H1 (cell line): ENCODE measurements around the gene API5. TPM values are rescaled to one million over a fixed set of nuclear protein-coding genes. Genes with fewer than 3 reads are reported as not detected.

ENCODE experiments used
- CTCF ChIA-PET: fragments of 300-600 bp; sonication (Branson Sonifier 250); formaldehyde crosslinking; loops from one replicate; lab custom pipeline; 2021; ENCODE audit not compliant: partially characterized antibody; lab: Charles Lee
- POLR2A ChIA-PET: fragments of 300-600 bp; sonication (Branson Sonifier 250); formaldehyde crosslinking; loops from one replicate; lab custom pipeline; 2021; ENCODE audit warnings: inconsistent platforms; ENCODE audit not compliant: partially characterized antibody; lab: Charles Lee
- DNase-seq, 2 experiments: peaks; one replicate each; pipeline versions ENCODE4 v3.0.0 to v3.0.0-alpha.2; 2010 to 2022; ENCODE audit warnings: low spot score in 2 of 2, low read depth in 1 of 2, mixed read lengths in 1 of 2
- FAIRE-seq: peaks from 2 replicates; lab custom pipeline; 2011; peaks lifted over from hg19 to GRCh38; lab: Jason Lieb, UNC
- H2AFZ ChIP-seq: 2 replicates; pipeline ENCODE4 v1.8.1; 2012; ENCODE audit warnings: low read length, inconsistent platforms
- H2AK5ac ChIP-seq: 2 replicates; pipeline ENCODE4 v1.6.1; 2013; ENCODE audit warnings: low read depth, low read length
- H2BK120ac ChIP-seq: replicated peaks from 2 replicates; pipeline ENCODE3; 2013; ENCODE audit warnings: low read depth, low read length, inconsistent platforms
- H2BK12ac ChIP-seq: 2 replicates; pipeline ENCODE4 v1.6.1; 2013; ENCODE audit warnings: low read depth, low read length
- H2BK15ac ChIP-seq: 2 replicates; pipeline ENCODE4 v1.6.1; 2013; ENCODE audit warnings: low read length
- H2BK20ac ChIP-seq: 2 replicates; pipeline ENCODE4 v1.6.1; 2013; ENCODE audit warnings: low read length
- H2BK5ac ChIP-seq: 2 replicates; pipeline ENCODE4 v1.6.1; 2013; ENCODE audit warnings: low read depth, low read length
- H3K14ac ChIP-seq: 2 replicates; pipeline ENCODE4 v1.6.1; 2013; ENCODE audit warnings: inconsistent platforms; ENCODE audit not compliant: insufficient read length
- H3K18ac ChIP-seq: 2 replicates; pipeline ENCODE4 v1.6.1; 2013; ENCODE audit warnings: low read length; ENCODE audit errors: extremely low read depth
- H3K23ac ChIP-seq: 2 replicates; pipeline ENCODE4 v1.6.1; 2013; ENCODE audit warnings: inconsistent platforms; ENCODE audit not compliant: insufficient read length
- H3K23me2 ChIP-seq: 2 replicates; pipeline ENCODE4 v1.6.1; 2013; ENCODE audit warnings: low read depth, low read length
- H3K27ac ChIP-seq: 2 replicates; pipeline ENCODE4 v1.6.1; 2011; ENCODE audit warnings: low read depth, low read length, inconsistent platforms
- H3K27me3 ChIP-seq, 4 experiments: replicated peaks in 1 of 4; 1 replicate in 1 of 4; 2 replicates in 3 of 4; pipeline versions ENCODE4 v1.6.1 to v1.8.1; 2011 to 2013; ENCODE audit warnings: low read length in 3 of 4, mild to moderate bottlenecking in 3 of 4, inconsistent platforms in 2 of 4, mixed read lengths in 2 of 4, moderate library complexity in 1 of 4; ENCODE audit not compliant: control insufficient read depth in 3 of 4, insufficient read depth in 3 of 4; ENCODE audit errors: extremely low read depth in 1 of 4
- H3K36me3 ChIP-seq, 4 experiments: 2 replicates each; pipeline versions ENCODE4 v1.6.1 to v1.8.1; 2011 to 2013; ENCODE audit warnings: mild to moderate bottlenecking in 4 of 4, low read length in 3 of 4, moderate library complexity in 2 of 4, control low read depth in 1 of 4, inconsistent platforms in 1 of 4; ENCODE audit not compliant: insufficient read depth in 4 of 4, control insufficient read depth in 2 of 4
- H3K4ac ChIP-seq: replicated peaks from 2 replicates; pipeline ENCODE3; 2013; ENCODE audit warnings: low read length, low read depth, mixed read lengths, inconsistent platforms; ENCODE audit not compliant: insufficient read length
- H3K4me1 ChIP-seq, 4 experiments: replicated peaks in 1 of 4; 1 replicate in 1 of 4; 2 replicates in 3 of 4; pipeline versions ENCODE4 v1.6.1 to v1.8.1; 2011 to 2013; ENCODE audit warnings: low read length in 3 of 4, inconsistent platforms in 2 of 4, mixed read lengths in 1 of 4; ENCODE audit not compliant: insufficient read depth in 4 of 4, control insufficient read depth in 3 of 4
- H3K4me2 ChIP-seq, 2 experiments: 2 replicates each; pipeline versions ENCODE4 v1.6.1 to v1.8.1; 2011 to 2013; ENCODE audit warnings: low read depth in 2 of 2, low read length in 2 of 2, control low read depth in 1 of 2, inconsistent platforms in 1 of 2, mild to moderate bottlenecking in 1 of 2; ENCODE audit not compliant: insufficient read depth in 1 of 2
- H3K4me3 ChIP-seq, 4 experiments: fragments of 200-600, 300-600 bp in 1 of 4; sonication (generic), shearing (Covaris generic), sonication (Bioruptor Twin) in 1 of 4; 2 replicates each; pipeline versions ENCODE4 v1.5.1 to v1.8.1; 2011 to 2016; ENCODE audit warnings: low read length in 4 of 4, low read depth in 3 of 4, control low read depth in 2 of 4, inconsistent platforms in 2 of 4, mild to moderate bottlenecking in 2 of 4, mixed read lengths in 1 of 4, moderate library complexity in 1 of 4; ENCODE audit not compliant: insufficient read depth in 2 of 4; ENCODE audit errors: extremely low read depth in 1 of 4
- H3K56ac ChIP-seq: replicated peaks from 2 replicates; pipeline ENCODE3; 2013; ENCODE audit warnings: low read depth, mild to moderate bottlenecking, mixed read lengths, low read length, inconsistent platforms; ENCODE audit not compliant: insufficient read length
- H3K79me1 ChIP-seq: 2 replicates; pipeline ENCODE4 v1.6.1; 2013; ENCODE audit warnings: low read depth, low read length, control low read depth
- H3K79me2 ChIP-seq, 2 experiments: 2 replicates each; pipeline versions ENCODE4 v1.6.1 to v1.8.1; 2012 to 2013; ENCODE audit warnings: low read length in 2 of 2, mild to moderate bottlenecking in 2 of 2, inconsistent platforms in 1 of 2; ENCODE audit not compliant: insufficient read depth in 2 of 2, control insufficient read depth in 1 of 2
- H3K9ac ChIP-seq, 4 experiments: replicated peaks in 1 of 4; 1 replicate in 1 of 4; 2 replicates in 3 of 4; pipeline versions ENCODE4 v1.6.1 to v1.8.1; 2011 to 2013; ENCODE audit warnings: low read depth in 3 of 4, low read length in 3 of 4, control low read depth in 2 of 4, mild to moderate bottlenecking in 2 of 4, moderate library complexity in 2 of 4, inconsistent platforms in 1 of 4; ENCODE audit errors: extremely low read depth in 1 of 4
- H3K9me3 ChIP-seq, 2 experiments: 2 replicates each; pipeline versions ENCODE4 v1.6.1 to v1.8.1; 2012 to 2013; ENCODE audit warnings: mild to moderate bottlenecking in 2 of 2, moderate library complexity in 2 of 2, control low read depth in 1 of 2, inconsistent platforms in 1 of 2, low read depth in 1 of 2, low read length in 1 of 2, mixed read lengths in 1 of 2; ENCODE audit not compliant: insufficient read depth in 2 of 2
- H4K20me1 ChIP-seq, 2 experiments: replicated peaks in 1 of 2; 2 replicates each; pipeline versions ENCODE3 to v1.8.1; 2011 to 2013; ENCODE audit warnings: inconsistent platforms in 2 of 2, low read length in 2 of 2, mild to moderate bottlenecking in 1 of 2; ENCODE audit not compliant: insufficient read depth in 2 of 2, control insufficient read depth in 1 of 2
- H4K5ac ChIP-seq: 2 replicates; pipeline ENCODE4 v1.6.1; 2013; ENCODE audit warnings: low read length, low read depth, mixed read lengths, inconsistent platforms; ENCODE audit not compliant: insufficient read length
- H4K8ac ChIP-seq: 2 replicates; pipeline ENCODE4 v1.8.0; 2013; ENCODE audit warnings: mild to moderate bottlenecking, moderate library complexity, low read length, inconsistent platforms; ENCODE audit not compliant: insufficient read depth; ENCODE audit errors: extremely low read depth
- H4K91ac ChIP-seq: replicated peaks from 2 replicates; pipeline ENCODE3; 2013; ENCODE audit warnings: low read length, mixed read lengths, inconsistent platforms; ENCODE audit not compliant: insufficient read length
- BRCA1 ChIP-seq: IDR thresholded peaks from 2 replicates; pipeline ENCODE4 v1.6.1; 2012; ENCODE audit warnings: low read depth, low read length, improper control_type of control experiment
- CHD2 ChIP-seq: IDR thresholded peaks from 2 replicates; pipeline ENCODE4 v1.6.1; 2012; ENCODE audit warnings: low read length, improper control_type of control experiment
- CREB1 ChIP-seq: IDR thresholded peaks from 2 replicates; pipeline ENCODE4 v1.6.1; 2012; ENCODE audit warnings: inconsistent platforms
- EZH2 ChIP-seq: fragments of 200-600 bp; sonication (generic); IDR thresholded peaks from 2 replicates; pipeline ENCODE4 v1.7.1; 2012; ENCODE audit warnings: low read depth, mild to moderate bottlenecking, moderate library complexity, low read length, inconsistent platforms; ENCODE audit not compliant: severe bottlenecking
- GTF2F1 ChIP-seq: IDR thresholded peaks from 2 replicates; pipeline ENCODE4 v1.6.1; 2012; ENCODE audit warnings: low read depth, low read length, improper control_type of control experiment, borderline replicate concordance
- JUN ChIP-seq: IDR thresholded peaks from 2 replicates; pipeline ENCODE4 v1.6.1; 2011; ENCODE audit warnings: low read depth, mild to moderate bottlenecking, improper control_type of control experiment, low read length
- NRF1 ChIP-seq: IDR thresholded peaks from 2 replicates; pipeline ENCODE4 v1.6.1; 2011; ENCODE audit warnings: mild to moderate bottlenecking, low read depth, low read length, improper control_type of control experiment
- POLR2A ChIP-seq, 2 experiments: IDR thresholded peaks; 1 replicate in 1 of 2; 2 replicates in 1 of 2; pipeline ENCODE4 v1.6.1; 2011; ENCODE audit warnings: low read depth in 2 of 2, low read length in 2 of 2, mild to moderate bottlenecking in 2 of 2; ENCODE audit errors: control extremely low read depth in 1 of 2
- POU5F1 ChIP-seq: IDR thresholded peaks from 2 replicates; pipeline ENCODE4 v1.6.1; 2011; ENCODE audit warnings: low read depth, mild to moderate bottlenecking, low read length, moderate library complexity
- RFX5 ChIP-seq: IDR thresholded peaks from 2 replicates; pipeline ENCODE4 v1.6.1; 2011; ENCODE audit warnings: low read depth, low read length, improper control_type of control experiment, borderline replicate concordance
- RXRA ChIP-seq: IDR thresholded peaks from 2 replicates; pipeline ENCODE4 v1.6.1; 2011; ENCODE audit warnings: low read depth, mild to moderate bottlenecking, low read length, moderate library complexity; ENCODE audit not compliant: insufficient read depth
- SIN3A ChIP-seq, 2 experiments: IDR thresholded peaks in 1 of 2; conservative IDR thresholded peaks in 1 of 2; 2 replicates each; pipeline ENCODE4 v1.6.1; 2011 to 2012; ENCODE audit warnings: low read length in 2 of 2, improper control_type of control experiment in 1 of 2, low read depth in 1 of 2, mild to moderate bottlenecking in 1 of 2
- SP1 ChIP-seq: IDR thresholded peaks from 2 replicates; pipeline ENCODE4 v1.6.1; 2011; ENCODE audit warnings: low read depth, low read length
- TEAD4 ChIP-seq: IDR thresholded peaks from 2 replicates; pipeline ENCODE4 v1.6.1; 2012; ENCODE audit warnings: low read depth, low read length, inconsistent platforms, mixed read lengths
- USF2 ChIP-seq: IDR thresholded peaks from 2 replicates; pipeline ENCODE4 v1.6.1; 2011; ENCODE audit warnings: low read length, improper control_type of control experiment
- WGBS, 2 experiments: shearing (Covaris generic) in 1 of 2; methylation state at CpG; one replicate each; pipeline versions ENCODE4 v1.1.6 to v1.1.7; 2013 to 2015; ENCODE audit warnings: low lambda C conversion rate in 2 of 2, mixed read lengths in 2 of 2, inconsistent platforms in 1 of 2, low coverage in 1 of 2, missing lambda C conversion rate in 1 of 2; ENCODE audit not compliant: insufficient replicate concordance in 2 of 2, insufficient coverage in 1 of 2, insufficient read length in 1 of 2; ENCODE audit errors: extremely low coverage in 1 of 2, missing lambda C conversion rate in 1 of 2; 5-methylcytosine and 5-hydroxymethylcytosine counted together
- polyA plus RNA-seq, 7 experiments: library from polyadenylated mRNA; depleted of rRNA in 3 of 7; stranded (reverse) in 5 of 7; unstranded in 2 of 7; fragments of >200 nt in 5 of 7; fragments of 200-250 nt in 2 of 7; gene quantifications; 1 replicate in 5 of 7; 2 replicates in 1 of 7; 4 replicates in 1 of 7; pipeline versions ENCODE4 v1.2.1 to v1.2.3, GENCODE V29; 2011 to 2013; ENCODE audit warnings: missing spikeins in 2 of 7, mixed read lengths in 2 of 7
- total RNA-seq: library from RNA; stranded (reverse); fragmentation: NEBNext Ultra II Directional; extraction: Animal tissue kit (Norgen Biotek cat#: 25700); gene quantifications from 2 replicates; pipeline ENCODE4 v1.2.1, GENCODE V29; 2021

Gene API5
- total and polyA plus RNA-seq, 2 of the 8 experiments (the other 6 are each of a cell fraction or from before 2014, with no cell fraction given): 39.1 to 155 TPM

- FAIRE-seq (no peak), DNase-seq (no peak)
- Histone ChIP-seq H2AK5ac (no peak overlapping the region), H3K4ac (no peak overlapping the region), H3K4me2 (no peak overlapping the region), H4K8ac (no peak overlapping the region), H2BK12ac (no peak overlapping the region), H3K9me3 (no peaks in the 10 kb centered on the region), H3K36me3 (no peaks in the 10 kb centered on the region), H3K79me1 (no peaks in the 10 kb centered on the region), H4K5ac (no peak overlapping the region), H3K79me2 (peaks cover 0 to 3% of the 10 kb centered on the region in 2 experiments; a peak in 2 of 4 replicates), H3K23ac (no peak overlapping the region), H2BK120ac (no peak overlapping the region), H3K4me1 (peaks cover 0 to 15% (median 3%) of the 10 kb centered on the region in 4 experiments; a peak in 3 of 7 replicates), H2BK15ac (no peak overlapping the region), H3K27me3 (no peaks in the 10 kb centered on the region), H2BK20ac (no peak overlapping the region), H4K20me1 (no peaks in the 10 kb centered on the region), H2BK5ac (no peak overlapping the region), H3K9ac (no peak overlapping the region), H3K14ac (no peak overlapping the region), H3K4me3 (no peak overlapping the region), H4K91ac (no peak overlapping the region), H3K18ac (no peak overlapping the region), H3K27ac (no peak overlapping the region), H3K23me2 (no peaks in the 10 kb centered on the region; the same call in 1 of the 2 replicates), H3K56ac (no peak overlapping the region), H2AFZ (no peak overlapping the region)
- WGBS, 2 experiments: 87% methylated on average over 4 of the region's 4 CpGs; no CpG with 5 or more reads in 1 of the 2 experiments
- CTCF ChIA-PET: no interaction called here
- POLR2A ChIA-PET: no interaction called here
- TF ChIP-seq JUN (no peak), RXRA (no peak), TEAD4 (no peak), NRF1 (no peak), RFX5 (no peak), POU5F1 (no peak), EZH2 (no peak), CREB1 (no peak), USF2 (no peak), SIN3A (conservative IDR thresholded peaks at IDR 0.05 in 1 of 2, IDR thresholded peaks at IDR 0.05 in 1 of 2; ENCODE audit: low read depth in 1 of 2, low read length in 2 of 2) (no peak), SP1 (no peak), GTF2F1 (no peak), POLR2A (IDR thresholded peaks at IDR 0.05; ENCODE audit: control extremely low read depth in 1 of 2, low read depth in 2 of 2, low read length in 2 of 2) (no peak), CHD2 (no peak), BRCA1 (no peak)
Measured at GRCh38 chr11:43354311-43354710, 42.5 kb downstream of the API5 start.
